ENCODE data around the gene MSH5.

Gene MSH5

GRCh38 chr6:31771992-31772358, 32.2 kb downstream of the MSH5 start:
- H3K4me3 ChIP-seq (ENCODE audit: low read depth, low read length): no peak overlapping the region
- H3K4me1 ChIP-seq (ENCODE audit: control insufficient read depth, insufficient read depth, low read length, unreplicated experiment): peaks cover 8% of the 10 kb centered on the region
- H2AFZ ChIP-seq (ENCODE audit: low read length, unreplicated experiment): no peak overlapping the region
- no peaks in the 10 kb centered on the region for H3K79me2 ChIP-seq (ENCODE audit: control insufficient read depth, insufficient read depth, low read length, unreplicated experiment)
- no peak overlapping the region for H3K27ac ChIP-seq (ENCODE audit: low read depth, low read length)
- H3K36me3 ChIP-seq (ENCODE audit: insufficient read depth, low read length): no peaks in the 10 kb centered on the region
- H3K27me3 ChIP-seq (ENCODE audit: insufficient read depth, low read length): no peaks in the 10 kb centered on the region

GRCh38 chr6:31775184-31775583, 35.4 kb downstream of the MSH5 start:
- Histone ChIP-seq H3K4me1 (ENCODE audit: control insufficient read depth, insufficient read depth, low read length, unreplicated experiment) (peaks cover 16% of the 10 kb centered on the region), H3K27ac (ENCODE audit: low read depth, low read length) (no peak overlapping the region), H3K4me3 (ENCODE audit: low read depth, low read length) (no peak overlapping the region), H2AFZ (ENCODE audit: low read length, unreplicated experiment) (no peak overlapping the region), H3K27me3 (ENCODE audit: insufficient read depth, low read length) (no peaks in the 10 kb centered on the region), H3K79me2 (ENCODE audit: control insufficient read depth, insufficient read depth, low read length, unreplicated experiment) (no peaks in the 10 kb centered on the region), H3K36me3 (ENCODE audit: insufficient read depth, low read length) (no peaks in the 10 kb centered on the region)

- Histone ChIP-seq H3K4me3 (ENCODE audit: low read depth, low read length) (no peak overlapping the region), H3K79me2 (ENCODE audit: control insufficient read depth, insufficient read depth, low read length, unreplicated experiment) (no peaks in the 10 kb centered on the region), H3K27ac (ENCODE audit: low read depth, low read length) (no peak overlapping the region), H3K36me3 (ENCODE audit: insufficient read depth, low read length) (no peaks in the 10 kb centered on the region), H3K27me3 (ENCODE audit: insufficient read depth, low read length) (no peaks in the 10 kb centered on the region), H3K4me1 (ENCODE audit: control insufficient read depth, insufficient read depth, low read length, unreplicated experiment) (peaks cover 16% of the 10 kb centered on the region), H2AFZ (ENCODE audit: low read length, unreplicated experiment) (no peak overlapping the region)
Observed at GRCh38 chr6:31775633-31776484, 36.1 kb downstream of the MSH5 start.

- Histone ChIP-seq H3K79me2 (ENCODE audit: control insufficient read depth, insufficient read depth, low read length, unreplicated experiment) (no peaks in the 10 kb centered on the region), H3K36me3 (ENCODE audit: insufficient read depth, low read length) (peaks cover 3% of the 10 kb centered on the region; the same call in 1 of the 2 replicates), H2AFZ (ENCODE audit: low read length, unreplicated experiment) (no peak overlapping the region), H3K27me3 (ENCODE audit: insufficient read depth, low read length) (no peaks in the 10 kb centered on the region), H3K4me1 (ENCODE audit: control insufficient read depth, insufficient read depth, low read length, unreplicated experiment) (peaks cover 16% of the 10 kb centered on the region), H3K4me3 (ENCODE audit: low read depth, low read length) (peak overlapping the region; percentile 41; the same call in 1 of the 2 replicates), H3K27ac (ENCODE audit: low read depth, low read length) (peak overlapping the region; percentile 38; the same call in 1 of the 2 replicates)
Observed at GRCh38 chr6:31776485-31776988, 36.7 kb downstream of the MSH5 start.

GRCh38 chr6:31776989-31777666, 37.3 kb downstream of the MSH5 start, which contains the start of gene VWA7:
TSS of gene VWA7 (minus strand) at chr6:31777328. CDS start at chr6:31776779, 549 bp downstream.
- Histone ChIP-seq H3K27me3 (ENCODE audit: insufficient read depth, low read length) (no peaks in the 10 kb centered on the region), H3K27ac (ENCODE audit: low read depth, low read length) (peak within 1 kb of the TSS; percentile 38), H3K36me3 (ENCODE audit: insufficient read depth, low read length) (peaks cover 3% of the 10 kb centered on the region; the same call in 1 of the 2 replicates), H3K4me1 (ENCODE audit: control insufficient read depth, insufficient read depth, low read length, unreplicated experiment) (peaks cover 16% of the 10 kb centered on the region), H2AFZ (ENCODE audit: low read length, unreplicated experiment) (no peak within 1 kb of the TSS), H3K79me2 (ENCODE audit: control insufficient read depth, insufficient read depth, low read length, unreplicated experiment) (no peaks in the 10 kb centered on the region), H3K4me3 (ENCODE audit: low read depth, low read length) (peak within 1 kb of the TSS; percentile 41; the same call in 1 of the 2 replicates)

- Histone ChIP-seq H3K27me3 (ENCODE audit: insufficient read depth, low read length) (no peaks in the 10 kb centered on the region), H3K27ac (ENCODE audit: low read depth, low read length) (peak overlapping the region; percentile 38; the same call in 1 of the 2 replicates), H3K79me2 (ENCODE audit: control insufficient read depth, insufficient read depth, low read length, unreplicated experiment) (no peaks in the 10 kb centered on the region), H2AFZ (ENCODE audit: low read length, unreplicated experiment) (no peak overlapping the region), H3K36me3 (ENCODE audit: insufficient read depth, low read length) (peaks cover 4% of the 10 kb centered on the region; the same call in 1 of the 2 replicates), H3K4me3 (ENCODE audit: low read depth, low read length) (no peak overlapping the region), H3K4me1 (ENCODE audit: control insufficient read depth, insufficient read depth, low read length, unreplicated experiment) (peaks cover 16% of the 10 kb centered on the region)
Observed at GRCh38 chr6:31777667-31778050, 37.9 kb downstream of the MSH5 start.

GRCh38 chr6:31778193-31778592, 38.4 kb downstream of the MSH5 start:
- no peak overlapping the region for H2AFZ ChIP-seq (ENCODE audit: low read length, unreplicated experiment)
- peaks cover 8% of the 10 kb centered on the region; the same call in 1 of the 2 replicates for H3K36me3 ChIP-seq (ENCODE audit: insufficient read depth, low read length)
- H3K4me1 ChIP-seq (ENCODE audit: control insufficient read depth, insufficient read depth, low read length, unreplicated experiment): peaks cover 16% of the 10 kb centered on the region
- H3K4me3 ChIP-seq (ENCODE audit: low read depth, low read length): no peak overlapping the region
- no peaks in the 10 kb centered on the region for H3K79me2 ChIP-seq (ENCODE audit: control insufficient read depth, insufficient read depth, low read length, unreplicated experiment)
- no peak overlapping the region for H3K27ac ChIP-seq (ENCODE audit: low read depth, low read length)
- no peaks in the 10 kb centered on the region for H3K27me3 ChIP-seq (ENCODE audit: insufficient read depth, low read length)

GRCh38 chr6:31778999-31779885, 39.4 kb downstream of the MSH5 start:
- peaks cover 8% of the 10 kb centered on the region; the same call in 1 of the 2 replicates for H3K36me3 ChIP-seq (ENCODE audit: insufficient read depth, low read length)
- H2AFZ ChIP-seq (ENCODE audit: low read length, unreplicated experiment): no peak overlapping the region
- H3K79me2 ChIP-seq (ENCODE audit: control insufficient read depth, insufficient read depth, low read length, unreplicated experiment): no peaks in the 10 kb centered on the region
- no peak overlapping the region for H3K27ac ChIP-seq (ENCODE audit: low read depth, low read length)
- H3K4me1 ChIP-seq (ENCODE audit: control insufficient read depth, insufficient read depth, low read length, unreplicated experiment): peaks cover 16% of the 10 kb centered on the region
- no peak overlapping the region for H3K4me3 ChIP-seq (ENCODE audit: low read depth, low read length)
- H3K27me3 ChIP-seq (ENCODE audit: insufficient read depth, low read length): no peaks in the 10 kb centered on the region

- Histone ChIP-seq H2AFZ (ENCODE audit: low read length, unreplicated experiment) (no peak overlapping the region), H3K4me1 (ENCODE audit: control insufficient read depth, insufficient read depth, low read length, unreplicated experiment) (peaks cover 16% of the 10 kb centered on the region), H3K27ac (ENCODE audit: low read depth, low read length) (no peak overlapping the region), H3K79me2 (ENCODE audit: control insufficient read depth, insufficient read depth, low read length, unreplicated experiment) (no peaks in the 10 kb centered on the region), H3K27me3 (ENCODE audit: insufficient read depth, low read length) (no peaks in the 10 kb centered on the region), H3K4me3 (ENCODE audit: low read depth, low read length) (no peak overlapping the region), H3K36me3 (ENCODE audit: insufficient read depth, low read length) (peaks cover 8% of the 10 kb centered on the region; the same call in 1 of the 2 replicates)
Observed at GRCh38 chr6:31779908-31780307, 40.1 kb downstream of the MSH5 start.
